GM12872 (cell line): Measurements from ENCODE around the gene GTF2I.

Experiments
- CTCF ChIP-seq: IDR thresholded peaks from 3 replicates; pipeline ENCODE4 v1.5.1; 2011; ENCODE audit warnings: low read depth, mild to moderate bottlenecking, low read length, moderate library complexity; ENCODE audit not compliant: insufficient read depth

GTF2I gene

GRCh38 chr7:74657692-74658177 is at the start of gene GTF2I:
GTF2I (plus strand) TSS chr7:74657718; CDS start chr7:74689129, 31,411 bp downstream.
- TF ChIP-seq CTCF: no peak

- TF ChIP-seq CTCF: no peak
Observed at GRCh38 chr7:74612015-74612829, 45.3 kb upstream of the GTF2I start.

GRCh38 chr7:74615933-74616780 is 41.4 kb upstream of the GTF2I start:
- TF ChIP-seq CTCF: no peak

GRCh38 chr7:74617180-74617744 is 40.3 kb upstream of the GTF2I start:
- no peak for TF ChIP-seq CTCF

- no peak for TF ChIP-seq CTCF
Observed at GRCh38 chr7:74619235-74619860, 38.2 kb upstream of the GTF2I start.

GRCh38 chr7:74622228-74622749 is 35.2 kb upstream of the GTF2I start:
- no peak for TF ChIP-seq CTCF

- TF ChIP-seq CTCF: no peak
Observed at GRCh38 chr7:74623135-74623534, 34.4 kb upstream of the GTF2I start.
